Calu3 (cell line): ENCODE data around the gene OR11G2. TPM values are rescaled to one million over a fixed set of nuclear protein-coding genes. Genes with fewer than 3 reads are reported as not detected.
"Not testable (repeated sequence)": the region's sequence is repeated elsewhere in the genome, so short reads cannot be mapped to it uniquely, and the experiment has no call there.

Source experiments
- BruUV-seq: library from RNA; stranded (reverse); fragments of 400-500 nt; replicated peaks from 2 replicates; lab custom pipeline; 2021; lab: Mats Ljungman, UMichigan
- CTCF ChIA-PET: fragments of 300-600 bp; sonication (Branson Sonifier 250); formaldehyde crosslinking; loops from one replicate; lab custom pipeline; 2022; ENCODE audit warnings: antibody characterized with exemption; lab: Charles Lee
- DNase-seq: peaks from one replicate; pipeline ENCODE4 v3.0.0; 2022
- H3K27ac Mint-ChIP-seq: one replicate; pipeline ENCODE4 v1.8.0; 2022; ENCODE audit warnings: mixed read lengths; ENCODE audit not compliant: unreplicated experiment
- H3K27me3 Mint-ChIP-seq: one replicate; pipeline ENCODE4 v1.8.0; 2022; ENCODE audit warnings: mixed read lengths; ENCODE audit not compliant: unreplicated experiment
- H3K36me3 Mint-ChIP-seq: one replicate; pipeline ENCODE4 v1.8.0; 2022; ENCODE audit warnings: mild to moderate bottlenecking, moderate library complexity, mixed read lengths; ENCODE audit not compliant: insufficient read depth, unreplicated experiment
- H3K4me1 Mint-ChIP-seq: one replicate; pipeline ENCODE4 v1.8.0; 2022; ENCODE audit warnings: mild to moderate bottlenecking, low read depth, mixed read lengths; ENCODE audit not compliant: unreplicated experiment
- H3K4me3 Mint-ChIP-seq: one replicate; pipeline ENCODE4 v1.8.0; 2022; ENCODE audit warnings: mild to moderate bottlenecking, low read depth, moderate library complexity, mixed read lengths; ENCODE audit not compliant: unreplicated experiment
- H3K9me3 Mint-ChIP-seq: one replicate; pipeline ENCODE4 v1.8.0; 2022; ENCODE audit warnings: low read depth, mixed read lengths; ENCODE audit not compliant: unreplicated experiment
- CTCF ChIP-seq: fragments of 200-600 bp; IDR thresholded peaks from one replicate; pipeline ENCODE4 v1.8.0; 2022; ENCODE audit warnings: antibody characterized with exemption; ENCODE audit not compliant: unreplicated experiment
- intact Hi-C: fragments of 100-400 bp; cut with micrococcal nuclease; formaldehyde crosslinking; loops from one replicate; pipeline ENCODE4 v1.10.0; 2022; ENCODE audit not compliant: unreplicated experiment
- total RNA-seq: library from RNA; stranded (reverse); gene quantifications from 2 replicates; pipeline ENCODE4 v1.2.3, GENCODE V29; 2022

Gene OR11G2
- total RNA-seq, 1 experiment from 2014 or later, result not detected

- CTCF ChIA-PET, result no interaction called here
- H3K9me3 Mint-ChIP-seq, result peaks cover 4% of the 10 kb centered on the region
- no peak for DNase-seq
- H3K27me3 Mint-ChIP-seq, result peaks cover 14% of the 10 kb centered on the region
- H3K36me3 Mint-ChIP-seq, result no peaks in the 10 kb centered on the region
- TF ChIP-seq CTCF, result no peak
- BruUV-seq, result no TSS peak
- intact Hi-C loops, result no loop called here
- H3K27ac Mint-ChIP-seq, result no peak overlapping the region
- no peak overlapping the region for H3K4me3 Mint-ChIP-seq
- no peaks in the 10 kb centered on the region for H3K4me1 Mint-ChIP-seq
Observed at GRCh38 chr14:20167091-20167490, 23.6 kb upstream of the OR11G2 start.

GRCh38 chr14:20169852-20170251 is 20.8 kb upstream of the OR11G2 start:
- BruUV-seq, H3K36me3 Mint-ChIP-seq, H3K4me3 Mint-ChIP-seq, H3K27ac Mint-ChIP-seq, intact Hi-C loops, H3K27me3 Mint-ChIP-seq, CTCF ChIA-PET, H3K4me1 Mint-ChIP-seq, H3K9me3 Mint-ChIP-seq: not testable (repeated sequence)
- DNase-seq, result peak; percentile 21

DNA sequence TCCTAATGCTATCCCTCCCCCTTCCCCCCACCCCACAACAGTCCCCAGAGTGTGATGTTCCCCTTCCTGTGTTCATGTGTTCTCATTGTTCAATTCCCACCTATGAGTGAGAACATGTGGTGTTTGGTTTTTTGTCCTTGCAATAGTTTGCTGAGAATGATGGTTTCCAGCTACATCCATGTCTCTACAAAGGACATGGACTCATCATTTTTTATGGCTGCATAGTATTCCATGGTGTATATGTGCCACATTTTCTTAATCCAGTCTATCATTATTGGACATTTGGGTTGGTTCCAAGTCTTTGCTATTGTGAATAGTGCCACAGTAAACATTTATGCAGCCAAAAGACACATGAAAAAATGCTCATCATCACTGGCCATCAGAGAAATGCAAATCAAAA is 16.5 kb upstream of the OR11G2 start:
- intact Hi-C loops, H3K9me3 Mint-ChIP-seq, H3K27me3 Mint-ChIP-seq, H3K27ac Mint-ChIP-seq, DNase-seq, BruUV-seq, CTCF ChIA-PET, H3K4me3 Mint-ChIP-seq, H3K36me3 Mint-ChIP-seq: not testable (repeated sequence)
- H3K4me1 Mint-ChIP-seq, result peaks cover 23% of the 10 kb centered on the region

- intact Hi-C loops, result no loop called here
- Mint-ChIP-seq H3K4me3 (no peak overlapping the region), H3K9me3 (no peaks in the 10 kb centered on the region), H3K4me1 (peaks cover 32% of the 10 kb centered on the region), H3K27ac (no peak overlapping the region), H3K27me3 (no peaks in the 10 kb centered on the region), H3K36me3 (no peaks in the 10 kb centered on the region)
- BruUV-seq, result no TSS peak
- TF ChIP-seq CTCF, result no peak
- no peak for DNase-seq
- CTCF ChIA-PET, result interaction anchor here (0.6 kb wide), 1 partner anchor 1195 kb away, joined by 3 read pairs; no protein-coding TSS in a partner anchor
Observed at GRCh38 chr14:20176330-20176729, 14.4 kb upstream of the OR11G2 start.

- H3K4me1 Mint-ChIP-seq, result peaks cover 32% of the 10 kb centered on the region
- TF ChIP-seq CTCF, result no peak
- no peaks in the 10 kb centered on the region for H3K36me3 Mint-ChIP-seq
- intact Hi-C loops, result no loop called here
- DNase-seq, result no peak
- no peak overlapping the region for H3K27ac Mint-ChIP-seq
- no peak overlapping the region for H3K4me3 Mint-ChIP-seq
- CTCF ChIA-PET, result interaction anchor here (1.2 kb wide), 1 partner anchor 20 kb away, joined by 3 read pairs; no protein-coding TSS in a partner anchor
- BruUV-seq, result no TSS peak
- no peaks in the 10 kb centered on the region for H3K9me3 Mint-ChIP-seq
- H3K27me3 Mint-ChIP-seq, result no peaks in the 10 kb centered on the region
Observed at GRCh38 chr14:20177433-20177974, 13.2 kb upstream of the OR11G2 start.
